Epithelial cell of prostate (primary cell): Measurements from ENCODE around the gene AGAP1.

Source experiments
- DNase-seq: peaks from one replicate; pipeline ENCODE4 v3.0.0-alpha.2; 2011; ENCODE audit warnings: low read depth, low spot score
- H3K27ac ChIP-seq: fragments of 450-650 bp; 2 replicates; pipeline ENCODE4 v1.5.1; 2017; ENCODE audit warnings: mild to moderate bottlenecking

AGAP1 gene

DNA sequence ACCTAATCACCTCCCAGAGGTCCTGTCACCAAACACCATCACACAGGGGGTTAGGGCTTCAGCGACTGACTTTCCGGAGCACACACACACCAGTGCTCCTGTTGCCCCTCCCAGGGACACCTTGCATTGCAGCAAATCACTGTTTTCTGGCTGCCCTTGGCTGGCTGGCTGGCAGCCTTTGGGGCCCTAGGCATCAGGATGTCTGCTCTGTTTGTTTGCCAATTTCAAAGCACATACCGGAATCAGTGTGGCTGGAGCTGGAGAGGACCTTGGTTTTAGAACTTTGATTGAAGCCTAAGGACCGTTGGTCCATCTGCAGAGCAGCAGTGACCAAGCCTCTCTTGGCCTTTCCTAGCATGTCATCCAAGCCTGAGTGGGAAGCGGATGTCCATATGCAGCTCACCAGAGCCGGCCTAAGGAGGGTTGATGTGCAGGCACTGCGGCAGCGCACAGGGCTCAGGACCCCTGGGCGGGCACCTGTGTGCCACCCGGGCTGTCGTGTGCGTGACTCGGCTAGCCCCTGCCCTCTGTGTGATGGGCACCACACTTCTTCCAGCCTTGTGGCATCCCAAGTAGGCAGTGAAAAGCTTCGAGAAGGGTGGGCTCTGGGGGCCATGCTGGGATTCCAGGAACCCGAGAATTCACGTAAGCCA lies 612.2 kb downstream of the AGAP1 start:
- H3K27ac ChIP-seq, result no peak overlapping the region

GRCh38 chr2:236106761-236107160 lies 612.9 kb downstream of the AGAP1 start:
- no peak overlapping the region for H3K27ac ChIP-seq
- DNase-seq, result no peak

More for the DNA sequence above, 612.2 kb downstream of the AGAP1 start:
- no peak for DNase-seq

DNA sequence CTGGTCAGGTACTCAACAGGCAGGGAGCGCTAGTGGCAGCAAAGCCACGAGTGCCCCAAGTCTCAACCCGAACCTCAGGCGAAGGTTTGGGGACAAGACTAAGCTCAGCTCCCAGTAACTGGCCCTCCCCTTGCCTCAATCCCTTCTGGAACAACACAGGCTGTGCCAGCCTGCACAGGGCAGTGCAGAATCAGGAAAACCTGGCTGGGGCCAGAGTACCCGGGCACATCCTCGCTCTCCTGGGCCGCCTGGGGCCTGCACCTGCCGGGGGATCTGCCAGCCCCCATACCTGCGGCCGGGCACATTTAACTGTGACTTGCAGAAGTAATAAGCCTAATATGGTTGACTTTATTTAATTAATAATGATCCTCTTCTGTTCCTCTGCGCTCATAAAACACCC lies 613.7 kb downstream of the AGAP1 start:
- no peak for DNase-seq
- H3K27ac ChIP-seq, result no peak overlapping the region

- no peak for DNase-seq
Observed at GRCh38 chr2:236107942-236108625, 614.2 kb downstream of the AGAP1 start.

GRCh38 chr2:236109061-236109460 lies 615.2 kb downstream of the AGAP1 start:
- no peak for DNase-seq
- no peak overlapping the region for H3K27ac ChIP-seq

More at GRCh38 chr2:236107942-236108625, 614.2 kb downstream of the AGAP1 start:
- H3K27ac ChIP-seq, result no peak overlapping the region

DNA sequence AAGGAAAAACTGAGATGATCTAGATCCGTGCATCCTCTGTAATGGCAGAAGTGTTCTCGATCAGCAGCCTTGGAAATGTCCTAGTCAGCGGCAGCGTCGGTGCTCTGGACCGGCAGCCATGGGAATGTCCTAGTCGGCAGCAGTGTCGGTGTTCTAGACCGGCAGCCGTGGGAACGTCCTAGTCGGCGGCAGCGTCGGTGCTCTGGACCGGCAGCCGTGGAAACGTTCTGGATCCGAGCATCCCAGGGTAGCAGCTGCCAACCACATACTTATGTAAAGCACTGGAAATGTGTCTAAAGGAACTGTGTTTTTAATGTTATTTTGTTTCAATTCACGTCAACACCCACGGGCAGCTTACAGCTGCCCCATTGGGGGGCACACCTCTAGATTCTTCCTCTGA lies 615.6 kb downstream of the AGAP1 start:
- no peak overlapping the region for H3K27ac ChIP-seq
- DNase-seq, result no peak

GRCh38 chr2:236112466-236112865 lies 618.6 kb downstream of the AGAP1 start:
- H3K27ac ChIP-seq, result no peak overlapping the region
- no peak for DNase-seq

GRCh38 chr2:236113425-236113824 lies 619.6 kb downstream of the AGAP1 start:
- no peak overlapping the region for H3K27ac ChIP-seq
- DNase-seq, result no peak

DNA sequence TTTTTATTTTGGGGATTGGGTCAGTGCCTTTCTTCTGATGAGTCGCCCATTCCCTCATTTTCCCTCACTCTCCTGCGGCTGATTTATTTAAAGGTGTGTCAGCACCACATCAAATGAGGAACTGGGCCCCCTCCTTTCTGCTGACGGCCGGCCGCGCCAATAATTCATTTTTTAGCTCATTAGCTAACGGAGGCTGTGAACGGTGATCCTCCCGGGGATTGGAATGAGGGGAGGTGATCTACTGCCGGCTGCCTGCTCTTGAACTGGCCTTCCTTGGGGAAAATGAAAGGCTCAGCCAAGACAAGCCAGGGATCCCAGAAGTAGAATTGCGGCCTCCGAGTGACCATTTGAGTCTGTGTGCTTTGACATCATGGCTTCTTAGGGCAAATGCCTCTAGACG lies 620.1 kb downstream of the AGAP1 start:
- no peak for DNase-seq
- no peak overlapping the region for H3K27ac ChIP-seq

- no peak for DNase-seq
- H3K27ac ChIP-seq, result no peak overlapping the region
Observed at GRCh38 chr2:236114959-236115358, 621.1 kb downstream of the AGAP1 start.

DNA sequence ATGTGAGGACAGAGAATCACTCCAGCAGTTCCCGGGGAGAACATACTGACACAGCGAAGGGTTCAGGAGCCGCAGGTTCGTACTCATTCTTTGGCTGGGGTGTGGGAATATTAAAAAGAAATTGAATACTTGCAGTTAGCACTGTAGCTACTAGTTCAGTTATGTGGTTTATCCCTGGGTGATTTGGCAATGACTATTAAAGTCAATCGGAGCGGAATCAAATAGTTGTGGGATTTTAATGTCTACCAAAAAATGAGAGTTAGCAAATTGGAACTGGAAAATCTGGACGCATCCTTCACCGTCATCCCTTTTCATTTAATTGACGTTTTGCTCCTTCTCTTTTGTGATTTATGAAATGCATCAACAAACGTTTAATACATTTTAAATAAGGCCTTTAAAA lies 623.6 kb downstream of the AGAP1 start:
- no peak overlapping the region for H3K27ac ChIP-seq
- DNase-seq, result no peak

DNA sequence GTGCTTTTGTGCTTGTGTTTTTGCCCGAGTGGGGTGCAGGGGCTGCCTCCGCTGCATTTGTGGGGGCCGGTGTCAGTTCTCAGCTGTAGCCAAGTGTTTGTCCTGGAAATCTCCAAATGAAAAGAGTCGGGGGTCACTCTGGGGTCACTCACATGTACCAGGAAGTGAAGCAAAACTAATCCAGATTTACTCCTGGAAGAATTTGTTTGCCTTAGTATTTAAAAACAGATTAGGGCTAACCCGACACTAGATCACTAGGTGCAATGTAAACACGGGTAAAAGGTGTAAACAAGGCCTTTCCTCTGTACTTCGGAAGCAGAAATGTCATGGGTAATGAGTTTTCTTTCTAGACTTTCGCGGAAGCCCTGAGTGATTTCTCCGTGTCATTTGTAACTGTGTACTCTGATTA lies 624.0 kb downstream of the AGAP1 start:
- no peak for DNase-seq
- no peak overlapping the region for H3K27ac ChIP-seq

- no peak for DNase-seq
- H3K27ac ChIP-seq, result no peak overlapping the region
Observed at GRCh38 chr2:236119003-236119402, 625.2 kb downstream of the AGAP1 start.

DNA sequence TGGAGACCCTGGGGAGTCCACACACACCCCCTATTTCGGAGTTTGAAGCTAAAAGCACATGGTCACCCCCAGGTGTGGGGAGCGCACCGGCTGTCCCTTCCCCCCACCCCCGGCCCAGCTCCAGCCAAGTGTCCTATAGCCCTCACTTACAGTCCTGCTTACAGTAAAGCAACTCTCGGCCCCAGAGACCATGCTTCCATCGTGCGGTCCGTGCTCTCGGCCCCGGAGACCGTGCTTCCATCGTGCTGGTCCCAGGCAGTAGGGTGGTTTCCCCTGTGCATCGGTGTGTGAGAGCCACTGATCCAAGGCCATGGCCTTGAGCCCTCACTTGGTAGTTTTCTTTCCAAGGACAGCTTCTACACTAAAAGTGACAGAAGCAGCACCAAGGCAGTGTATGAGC lies 625.6 kb downstream of the AGAP1 start:
- no peak overlapping the region for H3K27ac ChIP-seq
- no peak for DNase-seq

DNA sequence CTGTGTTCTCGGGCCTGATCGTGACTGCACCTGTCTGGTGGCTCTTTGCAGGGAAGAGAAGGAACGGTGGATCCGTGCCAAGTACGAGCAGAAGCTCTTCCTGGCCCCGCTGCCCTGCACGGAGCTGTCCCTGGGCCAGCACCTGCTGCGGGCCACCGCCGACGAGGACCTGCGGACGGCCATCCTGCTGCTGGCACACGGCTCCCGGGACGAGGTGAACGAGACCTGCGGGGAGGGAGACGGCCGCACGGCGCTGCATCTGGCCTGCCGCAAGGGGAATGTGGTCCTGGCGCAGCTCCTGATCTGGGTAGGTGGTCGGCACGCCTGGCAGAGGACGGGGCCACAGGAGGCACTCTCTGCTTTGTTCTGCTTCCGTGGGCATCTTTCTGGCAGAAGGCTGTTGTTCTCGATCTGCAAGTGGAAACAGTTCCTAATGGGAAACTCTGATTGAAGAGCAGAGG lies 626.3 kb downstream of the AGAP1 start:
- H3K27ac ChIP-seq, result no peak overlapping the region
- DNase-seq, result no peak

- H3K27ac ChIP-seq, result no peak overlapping the region
- no peak for DNase-seq
Observed at GRCh38 chr2:236120829-236121228, 627.0 kb downstream of the AGAP1 start.

DNA sequence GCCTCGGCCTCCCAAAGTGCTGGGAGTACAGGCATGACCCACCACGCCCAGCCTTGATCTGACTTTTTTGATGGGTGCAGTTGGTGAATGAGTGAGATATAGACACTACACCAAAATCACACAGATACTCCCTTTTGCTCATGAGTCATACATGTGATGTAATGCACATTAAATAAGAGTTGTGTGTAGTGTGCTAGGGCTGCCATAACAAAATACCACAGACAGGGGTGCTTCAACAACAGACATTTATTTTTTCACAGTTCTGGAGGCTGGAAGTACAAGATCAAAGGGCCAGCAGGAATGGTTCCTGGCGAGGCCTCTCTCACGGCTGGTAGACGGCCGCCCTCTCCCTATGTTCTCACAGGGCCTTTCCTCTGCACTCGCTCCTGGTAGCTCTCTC lies 627.7 kb downstream of the AGAP1 start:
- no peak overlapping the region for H3K27ac ChIP-seq
- no peak for DNase-seq

DNA sequence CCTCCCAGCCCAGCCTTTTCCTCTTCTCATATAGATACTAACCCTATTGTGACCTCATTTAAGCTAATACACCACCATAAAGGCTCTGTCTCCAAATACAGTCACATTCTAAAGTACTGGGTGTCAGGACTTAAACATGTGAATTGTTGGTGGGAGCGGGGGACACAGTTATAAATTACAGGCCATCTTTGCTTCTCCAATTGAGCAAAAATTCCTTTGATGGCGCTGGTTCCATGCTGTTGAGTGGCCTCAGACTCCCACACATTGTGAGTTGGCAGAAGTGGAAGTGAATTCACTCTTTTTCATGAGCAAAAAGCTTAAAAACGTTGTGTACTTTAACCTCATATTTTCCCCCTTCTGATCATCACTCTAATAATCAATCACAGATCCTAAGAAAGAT lies 628.4 kb downstream of the AGAP1 start:
- DNase-seq, result no peak
- no peak overlapping the region for H3K27ac ChIP-seq

DNA sequence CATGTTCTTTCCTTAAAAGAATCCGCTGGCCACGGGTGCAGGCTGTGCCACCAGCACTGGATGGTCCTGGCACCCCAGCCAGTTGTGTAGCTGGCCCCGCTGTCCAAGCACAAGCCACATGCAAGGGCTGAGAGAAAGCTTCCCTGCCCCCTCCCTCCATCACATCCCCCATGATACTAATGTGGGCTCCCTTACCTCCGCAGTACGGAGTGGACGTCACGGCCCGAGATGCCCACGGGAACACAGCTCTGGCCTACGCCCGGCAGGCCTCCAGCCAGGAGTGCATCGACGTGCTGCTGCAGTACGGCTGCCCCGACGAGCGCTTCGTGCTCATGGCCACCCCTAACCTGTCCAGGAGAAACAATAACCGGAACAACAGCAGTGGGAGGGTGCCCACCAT lies 629.9 kb downstream of the AGAP1 start:
- DNase-seq, result no peak

DNA sequence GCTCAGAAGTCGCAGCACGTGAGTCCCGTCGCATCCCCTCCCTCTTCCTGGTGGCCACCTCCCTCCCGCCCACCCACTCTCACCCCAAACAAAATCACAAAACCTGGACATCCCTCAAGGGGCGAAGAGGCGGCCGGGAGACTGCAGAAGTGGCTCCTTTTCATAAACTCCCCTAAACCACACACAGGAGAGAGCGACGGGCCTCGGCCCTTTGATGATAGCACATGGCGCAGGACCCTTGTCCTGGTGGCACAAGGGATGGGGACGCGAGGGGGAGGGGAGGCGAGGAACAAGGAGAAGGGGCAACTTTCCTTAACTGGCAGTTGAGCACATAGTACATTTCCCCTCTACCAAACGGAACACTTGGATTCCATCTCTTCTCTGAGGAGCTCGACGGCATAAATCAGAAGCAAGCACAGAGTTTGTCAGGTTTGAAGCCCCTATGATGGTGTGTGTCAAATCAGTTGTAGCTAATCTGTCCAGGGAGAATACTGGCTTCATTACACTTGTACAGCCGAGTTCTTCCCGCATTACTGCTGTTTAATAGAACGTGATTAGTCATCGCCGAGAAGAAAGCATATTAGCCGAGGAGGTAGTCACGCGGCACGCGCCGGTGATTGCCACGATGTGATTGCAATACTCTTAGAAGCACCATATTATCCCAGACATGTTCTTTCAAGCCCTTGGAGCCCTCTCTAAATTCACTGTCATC lies 630.5 kb downstream of the AGAP1 start:
- no peak overlapping the region for H3K27ac ChIP-seq
- no peak for DNase-seq

More for the DNA sequence above, 629.9 kb downstream of the AGAP1 start:
- H3K27ac ChIP-seq, result no peak overlapping the region

DNA sequence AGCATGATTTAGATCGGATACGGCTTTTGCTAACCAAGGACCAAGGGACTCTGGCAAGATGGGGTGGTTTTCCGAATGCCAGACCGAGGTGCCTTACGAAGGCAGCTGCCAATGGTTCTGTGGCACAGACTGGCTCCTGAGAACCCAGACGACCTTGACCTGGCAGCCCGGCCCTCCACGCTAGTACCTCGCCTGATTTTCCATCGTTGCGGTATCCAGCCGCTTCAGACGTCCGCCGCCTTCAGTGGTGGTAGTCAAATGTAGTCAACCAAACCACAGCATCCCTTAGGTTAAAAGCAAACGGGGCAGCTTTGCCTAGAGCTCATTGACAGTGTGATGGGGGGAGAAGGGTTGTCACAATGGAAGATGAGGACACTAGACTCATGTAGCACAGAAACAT lies 631.7 kb downstream of the AGAP1 start:
- DNase-seq, result no peak
- no peak overlapping the region for H3K27ac ChIP-seq
